HG03439 (cell line): Measurements from ENCODE around the gene POLH.
"Not testable (repeated sequence)": the region's sequence is repeated elsewhere in the genome, so short reads cannot be mapped to it uniquely, and the experiment has no call there.

Experiments
- ATAC-seq: cut with Tn5 transposase; IDR thresholded peaks from one replicate; pipeline ENCODE4 v1.9.1; 2021; ENCODE audit warnings: mild to moderate bottlenecking, moderate library complexity; ENCODE audit not compliant: unreplicated experiment

Gene POLH

DNA sequence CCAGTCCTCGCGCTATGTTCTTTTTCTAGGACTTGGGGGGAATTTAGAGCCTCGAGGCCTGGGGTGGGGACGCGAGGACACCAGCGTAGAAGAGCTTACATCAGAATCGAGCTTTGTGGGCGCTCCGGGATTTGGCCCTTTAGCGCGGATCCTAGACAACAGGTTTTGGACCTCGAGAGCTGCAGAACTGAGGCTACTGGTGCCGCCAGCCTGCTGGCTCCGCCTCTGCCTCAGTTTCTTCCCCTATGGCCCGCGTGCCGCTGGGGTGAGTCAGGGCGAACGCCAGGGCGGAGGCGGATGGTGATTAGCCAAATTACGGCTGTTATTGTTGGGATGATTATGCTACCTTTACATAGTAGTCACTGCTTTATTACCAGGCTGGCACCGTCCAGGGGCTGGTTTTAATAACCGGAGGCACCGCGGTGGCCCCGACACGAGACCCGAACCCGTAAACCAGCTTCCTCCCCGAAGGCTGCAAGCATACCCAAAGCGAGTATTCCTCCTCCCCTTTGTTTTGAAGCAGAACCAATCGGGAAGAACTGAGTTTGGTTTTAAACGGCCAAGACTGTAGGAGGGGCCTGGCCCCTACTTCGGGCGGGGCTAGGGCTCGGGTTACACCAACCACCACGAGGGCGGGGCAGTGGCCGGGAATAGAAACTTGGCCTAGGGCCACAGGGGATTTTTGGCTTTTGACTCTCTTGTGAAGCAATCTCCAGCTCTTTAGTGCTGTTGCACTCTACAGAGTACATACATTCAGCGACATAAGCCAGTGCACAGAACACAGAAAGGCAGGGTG lies 53.7 kb downstream of the POLH start:
- ATAC-seq = peak; percentile 68

- ATAC-seq = no peak
These were observed 55.1 kb downstream of the POLH start for GRCh38 chr6:43630980-43631619.

DNA sequence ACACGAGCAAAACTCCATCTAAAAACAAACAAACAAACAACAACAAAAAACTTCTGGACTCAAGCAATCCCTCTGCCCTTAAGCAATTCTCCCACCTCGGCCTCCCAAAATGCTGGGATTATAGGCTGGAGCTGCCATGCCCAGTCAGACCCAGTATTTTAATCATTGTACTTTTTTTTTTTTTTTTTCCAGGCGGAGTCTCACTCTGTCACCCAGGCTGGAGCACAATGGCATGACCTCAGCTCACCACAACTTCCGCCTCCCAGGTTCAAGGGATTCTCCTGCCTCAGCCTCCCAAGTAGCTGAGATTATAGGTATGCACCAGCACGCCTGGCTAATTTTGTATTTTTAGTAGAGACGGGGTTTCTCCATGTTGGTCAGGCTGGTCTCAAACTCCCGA lies 57.0 kb downstream of the POLH start:
- not testable (repeated sequence) for ATAC-seq

DNA sequence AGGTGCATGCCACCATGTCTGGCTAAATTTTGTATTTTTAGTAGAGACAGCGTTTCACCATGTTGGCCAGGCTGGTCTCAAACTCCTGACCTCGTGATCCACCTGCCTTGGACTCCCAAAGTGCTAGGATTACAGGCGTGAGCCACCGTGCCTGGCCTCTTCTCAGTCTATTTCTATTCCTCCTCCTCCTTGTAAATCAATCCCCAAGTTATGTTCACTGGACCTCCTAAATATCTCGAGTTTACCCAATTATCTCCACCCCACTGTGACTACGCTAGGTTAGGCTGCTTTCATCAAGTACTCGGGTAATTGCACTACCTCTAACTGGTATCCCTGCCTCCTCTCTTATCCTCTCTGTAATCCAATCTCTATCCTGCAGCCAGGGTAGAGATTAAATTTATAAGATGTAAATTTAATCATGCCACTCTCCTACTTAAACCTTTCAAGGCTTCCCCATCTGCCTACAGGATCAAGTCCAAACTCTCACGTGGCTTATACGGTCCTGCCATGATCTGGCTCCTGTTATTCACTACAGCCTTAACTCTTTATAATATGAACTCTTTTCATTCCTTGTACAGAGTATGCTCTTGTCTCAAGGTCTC lies 58.8 kb downstream of the POLH start:
- ATAC-seq = no peak

DNA sequence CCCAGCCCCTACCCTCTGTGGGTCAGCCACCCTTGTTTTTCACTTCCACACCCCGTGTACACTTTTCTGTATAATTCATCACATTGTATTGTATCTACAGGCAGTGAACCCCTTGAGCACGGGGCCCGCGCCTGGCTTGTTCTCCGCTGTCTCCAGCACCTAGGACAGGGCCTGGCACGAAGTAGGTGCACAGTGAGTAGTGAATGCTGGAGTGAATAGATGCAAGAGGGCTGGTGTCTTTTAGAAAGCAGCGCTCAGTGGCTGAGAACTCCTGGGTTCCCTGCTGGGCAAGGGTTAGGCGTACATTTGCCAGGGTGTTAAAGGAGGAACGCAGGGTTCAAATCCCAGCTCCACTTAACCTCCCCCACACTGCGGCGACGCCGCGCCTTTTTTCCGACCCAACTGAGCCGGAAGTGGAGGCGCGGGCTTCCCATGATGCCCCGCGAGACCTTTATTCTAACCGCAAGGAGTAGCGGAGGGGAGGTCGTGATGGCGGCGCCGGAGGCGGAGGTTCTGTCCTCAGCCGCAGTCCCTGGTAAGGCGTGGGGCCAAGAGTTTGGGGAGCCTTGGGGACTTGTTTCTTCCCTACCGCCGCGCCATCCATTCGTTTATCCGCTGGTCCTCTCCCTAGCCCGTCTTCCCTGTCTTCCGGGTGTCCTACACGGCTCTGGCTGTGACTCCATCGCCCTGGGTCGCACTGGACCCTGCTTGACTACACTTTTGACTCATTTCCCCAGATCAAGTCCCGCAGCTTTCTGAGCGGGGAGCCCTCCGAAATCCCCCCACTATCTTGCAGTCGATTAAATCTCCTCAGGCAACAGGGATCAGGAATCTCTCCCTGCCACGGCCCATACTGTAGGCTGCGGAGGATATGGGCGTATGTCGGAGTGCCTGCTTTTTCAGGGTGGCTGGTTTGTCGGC lies 59.7 kb downstream of the POLH start, which contains the start of gene MAD2L1BP:
Gene MAD2L1BP (plus strand): TSS at position 454 of the 921 bp plus-strand sequence. CDS start 36 bp downstream, at position 490.
- ATAC-seq = peak; percentile 76

DNA sequence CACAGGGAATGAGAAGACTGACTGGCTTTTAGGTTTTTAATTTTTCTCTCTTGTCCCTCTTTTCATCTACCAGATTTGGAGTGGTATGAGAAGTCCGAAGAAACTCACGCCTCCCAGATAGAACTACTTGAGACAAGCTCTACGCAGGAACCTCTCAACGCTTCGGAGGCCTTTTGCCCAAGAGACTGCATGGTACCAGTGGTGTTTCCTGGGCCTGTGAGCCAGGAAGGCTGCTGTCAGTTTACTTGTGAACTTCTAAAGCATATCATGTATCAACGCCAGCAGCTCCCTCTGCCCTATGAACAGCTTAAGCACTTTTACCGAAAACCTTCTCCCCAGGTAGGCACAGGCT lies 60.3 kb downstream of the POLH start:
- ATAC-seq = peak; percentile 16

DNA sequence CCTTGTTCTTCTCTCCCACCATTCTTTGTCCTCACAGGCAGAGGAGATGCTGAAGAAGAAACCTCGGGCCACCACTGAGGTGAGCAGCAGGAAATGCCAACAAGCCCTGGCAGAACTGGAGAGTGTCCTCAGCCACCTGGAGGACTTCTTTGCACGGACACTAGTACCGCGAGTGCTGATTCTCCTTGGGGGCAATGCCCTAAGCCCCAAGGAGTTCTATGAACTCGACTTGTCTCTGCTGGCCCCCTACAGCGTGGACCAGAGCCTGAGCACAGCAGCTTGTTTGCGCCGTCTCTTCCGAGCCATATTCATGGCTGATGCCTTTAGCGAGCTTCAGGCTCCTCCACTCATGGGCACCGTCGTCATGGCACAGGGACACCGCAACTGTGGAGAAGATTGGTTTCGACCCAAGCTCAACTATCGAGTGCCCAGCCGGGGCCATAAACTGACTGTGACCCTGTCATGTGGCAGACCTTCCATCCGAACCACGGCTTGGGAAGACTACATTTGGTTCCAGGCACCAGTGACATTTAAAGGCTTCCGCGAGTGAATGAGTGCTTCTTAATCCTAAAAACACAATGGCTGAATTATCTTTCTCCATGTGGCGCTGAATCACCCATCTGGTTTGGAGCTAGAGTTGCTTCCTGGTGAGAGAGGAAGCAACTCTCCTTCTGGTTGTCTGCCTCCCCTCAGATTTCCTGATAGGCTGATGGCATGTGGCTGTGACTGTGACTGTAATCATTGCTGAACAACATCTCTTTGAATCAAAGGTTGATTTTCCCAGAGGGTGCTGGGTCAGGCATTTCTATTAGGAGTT lies 64.2 kb downstream of the POLH start:
- no peak for ATAC-seq

GRCh38 chr6:43644940-43645612 lies 69.1 kb downstream of the POLH start, which contains the start of gene RSPH9:
Gene RSPH9 (plus strand): TSS chr6:43645036. CDS start chr6:43645099, 63 bp downstream.
- no peak for ATAC-seq

DNA sequence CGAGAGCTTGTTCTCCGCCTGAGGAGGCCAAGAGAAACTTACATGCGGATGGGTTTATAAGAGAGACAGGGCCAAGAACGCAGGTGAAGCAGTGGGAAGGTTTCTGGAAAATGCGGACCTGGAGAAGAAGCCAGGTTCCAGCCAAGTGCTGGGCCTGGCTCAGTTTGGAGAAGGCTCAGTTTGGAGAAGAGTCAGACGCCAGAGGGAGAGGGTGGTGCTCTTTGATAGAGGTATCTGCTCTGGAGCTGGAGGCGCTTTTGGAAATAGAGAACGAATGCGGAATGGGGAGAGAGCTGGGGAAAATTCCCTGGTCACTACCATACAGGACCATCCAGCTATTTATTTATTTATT lies 69.6 kb downstream of the POLH start:
- ATAC-seq = no peak

DNA sequence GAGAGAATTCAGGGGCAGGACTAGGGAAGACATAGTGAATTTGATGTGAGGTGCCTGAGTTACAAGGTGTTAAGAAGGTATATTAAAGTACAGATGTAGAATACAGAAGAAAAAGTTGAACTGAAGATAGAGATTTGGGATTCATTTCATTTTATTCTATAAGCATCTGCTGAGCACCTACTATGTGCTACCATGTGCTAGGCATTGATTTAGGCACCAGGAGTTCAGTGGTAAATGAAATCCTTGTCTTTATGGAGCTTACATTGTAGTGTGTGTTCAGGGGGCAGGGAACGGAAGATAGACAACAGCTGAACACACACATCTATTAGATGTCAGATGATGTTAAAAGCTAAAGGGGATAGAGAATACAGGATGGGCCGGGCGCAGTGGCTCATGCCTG lies 71.6 kb downstream of the POLH start:
- ATAC-seq = no peak

DNA sequence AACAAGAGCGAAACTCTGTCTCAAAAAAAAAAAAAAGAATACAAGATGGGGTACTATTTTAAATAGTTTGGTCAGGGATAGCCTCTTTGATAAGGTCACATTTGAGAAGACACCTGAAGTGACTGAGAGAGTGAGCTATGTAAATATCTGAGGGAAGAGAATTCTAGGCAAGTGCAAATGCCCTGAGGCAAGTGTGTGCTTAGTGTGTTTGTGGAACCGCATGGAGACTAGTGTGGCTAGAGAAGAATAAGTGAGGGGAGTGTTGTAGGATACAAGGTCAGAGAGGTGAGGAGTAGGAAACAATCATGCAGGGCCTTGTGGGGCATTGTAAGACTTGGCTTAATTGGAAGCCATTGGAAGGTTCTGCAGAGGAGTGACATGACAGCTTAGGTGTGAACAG lies 72.3 kb downstream of the POLH start:
- ATAC-seq = no peak

DNA sequence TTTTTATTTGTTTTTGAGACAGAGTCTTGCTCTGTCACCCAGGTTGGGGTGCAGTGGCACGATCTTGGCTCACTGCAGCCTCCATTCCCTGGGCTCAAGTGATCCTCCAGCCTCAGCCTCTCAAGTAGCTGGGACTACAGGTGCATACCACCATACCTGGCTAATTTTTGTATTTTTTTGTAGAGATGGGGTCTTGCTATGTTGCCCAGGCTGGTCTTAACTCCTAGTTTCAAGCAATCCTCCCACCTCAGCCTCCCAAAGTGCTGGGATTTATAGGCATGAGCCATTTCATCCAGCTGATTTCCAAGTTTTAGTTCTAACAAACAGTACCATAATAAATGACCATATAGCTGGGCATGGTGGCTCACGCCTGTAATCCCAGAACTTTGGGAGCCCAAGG lies 76.8 kb downstream of the POLH start:
- ATAC-seq = not testable (repeated sequence)

DNA sequence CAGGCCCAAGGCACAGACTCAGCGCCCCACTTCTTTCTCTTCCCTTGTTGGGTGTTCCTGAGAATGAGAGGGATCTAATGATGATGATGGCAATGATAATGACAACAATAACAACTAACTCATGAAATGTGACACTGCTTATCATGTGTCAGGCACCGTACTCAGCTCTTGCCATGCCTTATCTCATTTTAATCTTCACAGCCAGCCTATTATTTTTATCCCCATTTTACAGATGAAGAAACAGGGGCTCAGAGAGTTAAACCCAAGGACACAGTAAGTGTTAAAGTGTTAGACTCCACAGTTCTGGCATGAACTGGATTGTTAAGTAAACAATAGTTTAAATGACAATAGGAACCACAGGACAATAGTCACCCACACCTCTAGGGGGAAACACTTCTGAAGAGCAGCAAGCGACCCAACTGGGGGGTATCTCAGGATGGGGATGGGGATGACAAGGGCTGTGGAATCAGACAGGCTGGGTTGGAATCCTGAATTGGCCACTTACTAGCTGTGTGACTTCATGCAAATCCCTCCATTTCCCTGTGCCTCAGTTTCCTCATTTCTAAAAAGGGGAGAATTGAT lies 81.3 kb downstream of the POLH start:
- no peak for ATAC-seq

DNA sequence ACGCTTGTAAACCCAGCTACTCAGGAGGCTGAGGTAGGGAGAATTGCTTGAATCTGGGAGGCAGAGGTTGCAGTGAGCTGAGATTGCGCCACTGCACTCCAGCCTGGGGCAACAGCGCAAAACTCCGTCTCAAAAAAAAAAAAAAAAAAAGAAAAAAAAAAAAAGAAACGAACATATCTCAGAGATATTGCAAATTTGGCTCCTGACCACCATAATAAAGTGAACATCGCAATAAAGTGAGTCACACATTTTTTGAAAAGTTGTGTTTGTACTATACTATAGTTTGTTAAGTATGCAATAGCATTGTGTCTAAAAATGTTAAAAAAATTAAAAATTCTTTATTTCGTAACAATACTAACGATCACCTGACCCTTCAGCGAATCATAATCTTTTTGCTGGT lies 82.2 kb downstream of the POLH start:
- ATAC-seq = no peak

GRCh38 chr6:43662948-43663347 lies 87.0 kb downstream of the POLH start:
- not testable (repeated sequence) for ATAC-seq
